CD4-positive, alpha-beta T cell treated with Interleukin-10 for 1 hour (primary cell): ENCODE data around the gene LGALS9B.
"Not testable (repeated sequence)": the region's sequence is repeated elsewhere in the genome, so short reads cannot be mapped to it uniquely, and the experiment has no call there.

Experiments used
- DNase-seq: peaks from one replicate; pipeline ENCODE4 v3.0.0-alpha.2; 2020

Gene LGALS9B

DNA sequence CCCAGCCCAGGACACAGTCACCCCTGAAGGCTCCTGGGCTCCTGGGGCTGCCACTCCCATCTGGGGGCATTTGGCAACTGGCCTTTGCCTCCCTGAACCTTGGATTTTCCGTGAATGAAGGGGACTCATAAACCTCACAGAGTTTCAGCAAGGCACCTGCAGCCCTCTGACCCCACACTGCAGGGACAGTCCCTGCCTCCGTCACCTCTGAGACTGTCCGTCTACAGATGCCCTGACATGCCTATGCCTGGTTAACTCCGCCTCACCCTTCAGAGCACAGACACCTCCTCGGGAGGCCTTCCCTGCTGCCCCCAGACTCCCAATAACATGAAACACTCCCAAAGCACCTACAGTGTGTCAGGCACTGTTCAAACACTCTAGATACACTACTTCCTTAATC lies 786 bp downstream of the LGALS9B start:
- not testable (repeated sequence) for DNase-seq

DNA sequence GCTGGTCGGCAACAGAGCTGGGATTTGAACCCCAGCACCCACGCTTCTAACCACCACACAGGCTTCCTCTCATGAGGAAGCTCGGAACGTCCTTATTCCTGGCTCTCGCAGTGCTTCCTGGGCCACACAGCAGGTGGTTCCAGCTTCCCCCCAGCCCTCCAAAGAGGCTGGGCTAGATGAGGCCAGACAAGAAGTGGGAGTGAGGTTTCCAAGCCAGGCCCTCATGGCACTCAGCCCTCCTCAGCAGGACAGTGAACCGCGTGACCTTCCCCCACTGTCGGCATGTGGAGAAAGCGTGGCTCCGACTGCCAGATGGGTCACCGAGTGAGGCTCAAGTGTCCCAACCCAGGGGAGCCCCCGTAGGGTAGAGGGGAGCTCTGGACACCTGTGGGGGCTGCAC lies 1.8 kb downstream of the LGALS9B start:
- not testable (repeated sequence) for DNase-seq

DNA sequence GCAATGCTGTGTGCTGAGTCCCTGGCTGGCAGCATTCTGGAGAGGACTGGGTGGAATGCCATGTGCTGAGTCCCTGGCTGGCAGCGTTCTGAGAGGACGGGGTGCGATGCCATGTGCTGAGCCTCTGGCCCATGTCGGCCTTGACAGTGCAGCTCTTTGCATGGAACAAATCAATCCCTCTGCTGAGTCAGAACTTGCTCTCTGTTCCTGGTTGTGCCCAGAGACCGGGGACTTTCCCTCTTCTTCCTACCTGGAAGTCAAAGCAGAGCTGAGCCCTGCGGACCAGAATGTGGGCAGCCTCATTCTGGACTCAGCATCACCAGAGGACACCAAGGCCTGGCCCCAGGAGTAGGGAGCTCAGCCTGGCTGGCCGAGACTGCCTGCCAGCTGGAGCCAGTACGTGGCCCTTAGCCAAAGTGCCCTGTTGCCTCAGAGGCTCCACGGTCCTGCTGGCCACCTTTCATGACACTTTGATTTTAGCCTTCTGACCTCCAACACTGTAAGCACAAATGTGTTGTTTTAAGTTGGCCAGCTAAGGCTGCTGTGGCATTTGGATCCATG lies 2.4 kb downstream of the LGALS9B start:
- not testable (repeated sequence) for DNase-seq

DNA sequence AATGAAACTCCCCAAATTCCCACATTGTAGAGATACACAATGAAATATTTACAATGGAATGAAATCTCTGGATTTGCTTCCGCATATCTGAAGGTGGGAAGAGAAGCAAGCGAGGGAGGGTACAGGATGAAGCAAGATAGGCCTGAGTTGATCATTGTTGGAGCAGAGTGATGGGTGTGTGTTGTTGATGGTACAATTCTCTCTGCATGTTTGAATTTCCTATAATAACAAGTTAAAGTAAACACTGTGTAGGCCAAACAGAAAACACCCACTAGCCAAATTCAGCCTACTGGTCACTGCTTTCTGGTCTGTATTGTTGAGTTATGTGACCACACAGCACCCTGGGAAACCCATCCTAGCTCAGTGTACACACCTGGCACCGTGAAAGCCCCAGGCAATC lies 5.2 kb downstream of the LGALS9B start:
- DNase-seq, result not testable (repeated sequence)

DNA sequence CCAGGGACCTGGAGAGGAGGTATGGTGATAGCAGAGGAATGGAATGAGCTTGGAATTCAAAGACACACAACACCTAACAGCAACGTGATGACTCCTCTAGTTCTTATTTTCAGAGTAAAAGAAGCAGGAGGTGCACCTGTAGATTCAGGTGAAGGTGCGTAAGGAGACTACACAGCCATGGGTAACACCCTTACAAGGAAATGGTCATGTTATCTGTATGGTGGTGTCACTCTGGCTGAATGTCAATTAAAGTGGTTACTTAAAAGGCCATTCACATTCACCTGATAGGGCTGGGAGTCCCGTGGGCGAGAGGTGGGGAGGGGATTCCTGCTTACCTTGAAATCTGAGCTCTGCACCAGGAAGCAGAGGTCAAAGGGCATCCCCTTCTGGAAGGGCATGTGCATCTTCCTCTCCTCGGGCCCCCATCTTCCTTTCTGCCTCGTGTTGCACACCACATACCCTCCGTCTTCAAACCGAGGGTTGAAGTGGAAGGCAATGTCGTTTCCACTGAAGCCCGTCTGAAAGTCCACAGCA lies 9.4 kb downstream of the LGALS9B start:
- DNase-seq, result not testable (repeated sequence)

DNA sequence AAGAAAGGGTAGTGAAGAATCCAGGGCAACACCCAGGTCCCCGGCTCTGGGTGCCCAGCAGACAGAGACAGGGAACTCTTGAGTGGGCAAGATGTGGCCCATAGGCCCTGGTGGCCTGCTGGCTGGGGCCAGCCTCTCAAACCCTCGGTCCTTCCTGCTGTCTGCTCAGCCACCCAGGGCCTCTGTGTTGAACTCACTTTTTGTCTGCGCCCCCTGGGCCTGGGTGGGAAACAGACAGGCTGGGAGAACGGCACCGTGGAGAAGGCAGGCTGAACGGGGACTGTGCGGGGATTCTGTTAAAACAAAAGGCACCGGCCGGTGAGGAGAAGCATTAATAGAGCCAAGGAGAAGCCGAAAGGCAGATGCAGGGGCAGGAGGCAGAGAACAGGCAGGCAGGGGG lies 12.2 kb downstream of the LGALS9B start:
- not testable (repeated sequence) for DNase-seq

DNA sequence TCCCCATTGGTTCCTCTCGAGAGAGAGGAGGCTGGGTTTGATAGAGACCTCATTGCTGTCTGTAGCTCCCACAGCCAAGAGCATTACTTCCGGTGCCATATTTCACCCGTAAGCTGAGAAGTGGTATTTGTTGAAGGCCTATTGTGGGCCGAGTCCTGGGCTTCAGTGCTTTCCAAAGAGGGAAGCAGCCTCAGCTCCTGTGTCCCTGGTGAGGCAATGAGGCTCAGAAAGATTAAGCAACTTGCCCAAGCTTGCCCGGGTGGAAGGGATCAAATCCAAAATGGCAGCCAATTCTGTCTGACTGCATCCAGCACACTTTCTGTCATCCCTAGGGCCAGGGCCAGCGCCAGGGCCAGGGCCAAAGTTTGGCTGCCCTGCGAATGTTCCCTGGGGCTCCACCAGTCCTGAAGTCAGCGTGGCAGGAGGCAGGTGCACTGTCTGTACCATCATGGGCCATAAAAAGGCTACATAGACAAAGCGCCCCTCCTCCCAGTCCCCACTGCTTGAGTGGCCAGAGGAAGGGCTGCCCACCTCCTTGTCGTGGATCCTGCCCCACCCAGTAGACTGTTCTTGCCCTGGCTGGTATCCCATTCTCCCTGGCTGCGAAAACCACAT lies 13.4 kb downstream of the LGALS9B start:
- not testable (repeated sequence) for DNase-seq

DNA sequence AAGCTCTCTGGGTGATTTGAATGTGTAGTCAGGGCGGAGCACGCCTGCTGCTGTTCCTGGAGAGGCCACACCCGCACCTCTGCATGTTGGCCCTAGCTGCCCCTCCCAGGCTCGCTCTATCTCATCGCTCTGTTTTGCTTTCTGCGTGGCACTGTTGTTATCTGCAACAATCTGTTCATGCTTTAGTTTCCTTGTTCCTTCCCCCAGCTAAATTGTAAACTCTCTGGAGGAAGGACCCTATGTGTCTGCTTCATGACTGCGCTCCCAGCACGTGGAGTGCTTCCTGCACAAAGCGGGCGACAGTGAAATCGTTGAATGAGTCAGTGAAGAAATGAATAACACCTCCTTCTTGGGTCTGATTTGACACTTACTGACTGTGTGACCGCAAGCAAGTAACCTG lies 16.5 kb downstream of the LGALS9B start:
- not testable (repeated sequence) for DNase-seq

DNA sequence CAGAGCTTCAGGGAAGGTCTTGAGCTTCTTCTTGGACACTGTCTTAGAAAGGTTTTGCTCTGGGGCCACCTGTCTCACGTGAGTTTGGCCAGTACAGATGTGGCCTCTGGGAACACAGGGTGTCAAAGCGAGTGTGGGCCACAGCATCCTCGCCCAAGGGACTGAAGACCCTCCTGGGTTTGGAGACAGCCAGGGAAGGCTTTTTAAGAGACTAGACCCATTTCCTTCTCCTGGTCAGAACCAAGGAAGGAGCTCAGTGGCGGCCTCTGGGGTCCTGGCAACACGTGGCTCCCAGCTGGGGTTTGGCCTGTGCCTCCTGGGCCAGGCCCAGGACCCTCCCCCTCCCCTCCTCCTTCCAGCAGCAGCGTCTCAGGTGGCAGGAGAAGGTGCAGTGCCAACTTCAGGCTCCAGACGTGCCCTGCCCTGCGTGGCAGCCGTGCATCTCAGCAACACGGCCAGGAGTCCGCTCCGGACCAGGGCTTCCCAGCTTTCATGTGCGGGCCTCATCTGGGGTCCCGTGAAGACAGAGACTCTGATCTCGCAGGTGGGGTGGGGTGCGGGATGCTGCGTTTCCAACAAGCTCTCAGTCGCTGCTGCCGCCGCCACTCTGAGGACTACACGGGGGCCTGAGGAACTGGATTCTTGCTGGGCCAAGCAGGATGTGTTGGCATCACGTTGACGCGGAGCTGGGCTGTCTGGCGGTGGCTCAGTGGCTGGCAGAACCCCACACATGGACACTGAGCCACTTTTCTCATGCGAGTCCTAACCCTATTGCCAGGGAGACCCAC lies 19.6 kb downstream of the LGALS9B start:
- not testable (repeated sequence) for DNase-seq

DNA sequence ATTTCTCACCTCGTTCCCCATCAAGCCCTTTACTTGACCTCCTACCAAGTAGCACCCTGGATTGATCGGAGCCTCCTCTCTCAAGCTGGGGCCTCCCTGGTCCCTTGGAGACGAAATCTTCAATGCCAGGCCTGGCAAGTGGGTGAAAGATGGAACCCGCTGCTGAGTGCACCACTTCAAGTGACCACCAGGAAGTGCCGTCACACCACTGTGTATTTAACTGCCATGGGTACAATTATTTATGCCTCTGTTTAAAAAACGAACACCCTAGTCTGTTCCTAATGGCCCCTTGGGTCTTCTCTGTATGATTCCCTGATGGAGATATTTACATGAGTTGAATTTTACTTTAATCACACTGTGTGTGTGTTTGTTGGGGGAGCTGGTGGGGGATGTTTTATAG lies 20.4 kb downstream of the LGALS9B start:
- DNase-seq, result not testable (repeated sequence)

DNA sequence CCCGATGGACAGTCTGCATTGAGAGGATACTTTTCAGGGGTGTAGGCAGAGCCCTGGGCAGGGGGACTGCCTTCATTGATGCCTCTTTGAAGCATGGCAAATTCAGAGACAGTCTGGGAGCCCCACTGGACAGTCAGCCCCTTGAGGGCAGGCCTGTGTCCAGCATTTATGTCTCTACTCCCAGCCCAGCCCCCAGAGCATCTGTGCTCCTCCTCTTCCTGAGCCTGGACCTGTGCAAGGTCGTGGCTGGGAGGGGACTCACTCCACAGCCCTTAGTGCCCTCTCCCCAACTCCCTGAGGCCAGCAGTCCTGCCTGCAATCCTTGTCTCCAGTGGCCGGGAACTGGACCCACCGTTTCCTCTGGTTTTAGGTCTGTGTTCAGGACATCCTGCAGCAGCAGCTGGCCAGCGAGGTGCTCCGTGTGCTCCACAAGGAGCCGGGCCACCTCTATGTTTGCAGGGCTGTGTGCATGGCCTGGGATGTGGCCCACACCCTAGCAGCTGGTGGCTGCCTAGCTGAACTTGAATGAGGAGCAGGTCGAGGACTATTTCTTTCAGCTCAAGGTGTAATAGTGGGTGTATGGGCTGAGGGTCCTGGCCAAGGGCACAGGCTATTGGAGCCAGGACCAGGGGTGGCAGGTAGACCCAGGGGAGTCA lies 22.6 kb downstream of the LGALS9B start:
- DNase-seq, result not testable (repeated sequence)

DNA sequence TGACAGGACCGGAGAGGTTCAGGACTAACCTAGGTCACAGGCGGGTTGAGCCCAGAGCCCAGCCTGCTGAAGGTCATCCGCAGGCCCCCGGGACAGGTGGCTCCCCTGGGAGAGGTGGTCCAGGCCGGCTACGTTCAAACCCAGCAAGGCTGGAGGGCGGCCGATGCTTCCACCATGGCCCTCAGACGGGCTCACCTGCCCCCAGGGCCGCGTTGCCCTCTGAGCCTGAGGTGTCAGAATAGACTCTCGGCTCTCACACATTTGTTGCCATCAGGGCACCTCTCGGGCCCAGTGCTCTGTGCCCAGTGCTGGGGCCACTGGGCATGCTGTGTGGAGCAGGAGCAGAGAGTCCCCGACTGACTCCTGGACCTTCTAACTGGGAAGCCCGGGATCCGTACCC lies 23.2 kb downstream of the LGALS9B start:
- DNase-seq, result not testable (repeated sequence)

DNA sequence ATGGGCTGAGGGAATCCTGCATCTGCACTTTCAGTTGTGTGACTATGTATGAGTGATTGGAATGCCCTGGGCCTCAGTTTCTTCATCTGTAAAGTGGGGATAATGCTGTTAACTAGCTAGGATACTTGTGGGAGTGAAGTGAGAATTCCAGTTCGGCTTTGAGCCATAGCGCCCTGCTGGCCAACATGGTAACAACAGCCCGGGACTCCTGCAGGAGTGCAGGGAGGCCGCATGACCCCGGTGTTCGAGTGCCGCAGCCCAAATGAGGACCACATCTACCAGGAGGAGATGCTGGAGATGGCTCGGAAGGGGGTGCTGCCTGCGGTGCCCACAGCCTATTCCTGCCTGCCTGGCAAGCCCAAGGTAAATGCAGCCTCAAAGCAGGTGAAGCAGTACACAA lies 23.7 kb downstream of the LGALS9B start:
- DNase-seq, result not testable (repeated sequence)

DNA sequence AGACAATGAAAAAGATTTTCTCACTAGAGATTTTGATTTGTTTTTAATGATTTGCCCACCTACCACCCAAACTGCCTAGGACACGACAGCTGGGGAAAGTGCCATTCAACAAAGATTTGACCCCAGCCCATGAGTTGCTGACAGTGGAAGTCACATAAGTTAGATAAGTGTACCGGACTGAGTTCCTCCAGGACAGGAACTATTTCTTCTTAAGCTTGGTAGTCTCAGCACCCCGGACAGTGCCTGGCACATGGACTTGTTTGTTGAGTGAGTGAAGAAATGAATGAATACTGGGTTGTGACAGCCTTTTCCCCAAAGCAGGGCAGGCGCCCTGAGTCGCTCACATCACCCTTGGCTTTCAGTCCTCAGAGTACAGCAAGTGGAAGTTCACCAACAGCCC lies 26.7 kb downstream of the LGALS9B start:
- not testable (repeated sequence) for DNase-seq

DNA sequence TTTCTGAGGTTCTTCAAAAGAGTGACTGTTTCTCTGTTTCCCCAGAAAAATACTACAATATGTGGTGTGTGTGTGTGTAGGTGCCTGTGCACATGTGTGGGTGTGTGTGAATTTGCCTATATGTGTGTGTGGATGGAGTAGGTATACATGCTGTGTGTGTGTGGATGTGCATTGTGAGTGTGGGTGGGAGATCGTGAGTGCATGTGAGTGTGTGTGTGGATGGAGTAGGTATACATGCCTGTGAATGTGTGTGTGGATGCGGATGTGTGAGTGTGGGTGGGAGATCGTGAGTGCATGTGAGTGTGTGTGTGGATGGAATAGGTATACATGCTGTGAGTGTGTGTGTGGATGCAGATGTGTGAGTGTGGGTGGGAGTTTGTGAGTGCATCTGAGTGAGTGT lies 32.2 kb downstream of the LGALS9B start:
- DNase-seq, result not testable (repeated sequence)

DNA sequence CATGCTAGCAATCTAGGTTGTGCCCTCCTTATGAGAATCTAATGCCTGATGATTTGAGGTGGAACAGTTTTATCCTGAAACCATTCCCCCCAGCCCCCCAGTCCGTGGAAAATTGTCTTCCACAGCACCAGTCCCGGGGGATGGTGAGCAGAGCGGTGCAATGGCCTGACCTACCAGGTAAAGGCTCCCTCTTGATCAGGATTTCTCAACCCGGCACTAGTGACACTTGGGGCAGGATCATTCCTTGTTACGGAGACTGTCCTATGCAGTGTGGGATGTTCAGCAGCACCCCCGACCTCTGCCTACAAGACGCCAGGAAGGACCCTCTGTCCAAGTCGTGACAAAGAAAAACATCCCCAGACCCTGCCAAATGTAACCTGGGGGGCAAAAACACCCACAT lies 34.0 kb downstream of the LGALS9B start:
- DNase-seq, result not testable (repeated sequence)

DNA sequence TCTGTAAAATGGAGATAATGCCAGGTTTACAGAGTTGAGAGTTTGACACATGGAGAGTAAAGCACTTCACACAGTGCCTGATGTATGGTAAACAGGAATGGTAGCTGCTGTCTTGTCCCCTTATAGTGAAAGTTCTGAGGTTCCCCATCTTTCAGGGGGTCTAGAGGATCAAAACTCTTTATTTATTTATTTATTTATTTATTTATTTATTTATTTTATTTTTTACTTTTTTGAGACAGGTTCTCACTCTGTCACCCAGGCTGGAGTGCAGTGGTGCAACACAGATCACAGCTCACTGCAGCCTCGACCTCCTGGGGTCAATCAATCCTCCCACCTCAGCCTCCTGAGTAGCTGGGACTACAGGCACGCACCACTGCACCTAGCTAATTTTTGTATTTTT lies 40.1 kb downstream of the LGALS9B start:
- DNase-seq, result not testable (repeated sequence)

DNA sequence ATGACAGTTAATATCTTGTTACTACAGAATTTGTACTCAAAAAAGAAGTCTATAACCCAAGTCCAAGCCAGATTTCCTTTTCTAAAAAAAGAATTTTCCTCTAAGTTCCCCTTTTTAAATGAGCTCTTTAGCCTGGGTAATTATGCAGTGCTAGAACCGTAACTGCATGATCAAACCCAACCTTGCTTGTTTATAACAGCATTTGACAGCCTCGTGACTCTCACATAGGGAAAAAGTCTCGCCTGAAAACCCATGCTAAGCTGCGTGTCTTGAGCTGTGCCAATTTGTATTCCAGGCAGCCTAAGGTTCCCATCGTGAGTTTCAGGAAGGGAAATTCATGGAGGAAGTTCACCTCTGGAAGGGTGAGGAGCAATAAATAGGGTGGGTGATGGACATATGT lies 44.5 kb downstream of the LGALS9B start:
- DNase-seq, result not testable (repeated sequence)

DNA sequence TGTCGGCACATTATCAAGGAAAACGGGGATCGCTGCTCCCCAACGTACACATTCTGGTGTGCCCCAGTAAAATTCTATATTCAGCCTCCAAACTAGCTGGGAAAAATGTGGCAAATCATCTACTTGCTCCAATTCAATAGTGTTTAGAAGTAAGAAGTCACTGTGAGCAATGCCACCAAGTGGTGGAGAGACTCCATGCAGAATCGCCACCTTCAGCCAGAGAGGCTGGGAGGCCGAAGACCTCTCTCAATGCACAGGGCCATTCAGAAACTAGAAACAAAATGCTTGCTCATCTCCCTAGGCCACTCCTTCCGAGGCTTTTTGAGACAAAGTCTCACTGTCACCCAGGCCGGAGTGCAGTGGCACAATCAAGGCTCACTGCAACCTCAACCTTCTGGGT lies 48.5 kb downstream of the LGALS9B start:
- not testable (repeated sequence) for DNase-seq

DNA sequence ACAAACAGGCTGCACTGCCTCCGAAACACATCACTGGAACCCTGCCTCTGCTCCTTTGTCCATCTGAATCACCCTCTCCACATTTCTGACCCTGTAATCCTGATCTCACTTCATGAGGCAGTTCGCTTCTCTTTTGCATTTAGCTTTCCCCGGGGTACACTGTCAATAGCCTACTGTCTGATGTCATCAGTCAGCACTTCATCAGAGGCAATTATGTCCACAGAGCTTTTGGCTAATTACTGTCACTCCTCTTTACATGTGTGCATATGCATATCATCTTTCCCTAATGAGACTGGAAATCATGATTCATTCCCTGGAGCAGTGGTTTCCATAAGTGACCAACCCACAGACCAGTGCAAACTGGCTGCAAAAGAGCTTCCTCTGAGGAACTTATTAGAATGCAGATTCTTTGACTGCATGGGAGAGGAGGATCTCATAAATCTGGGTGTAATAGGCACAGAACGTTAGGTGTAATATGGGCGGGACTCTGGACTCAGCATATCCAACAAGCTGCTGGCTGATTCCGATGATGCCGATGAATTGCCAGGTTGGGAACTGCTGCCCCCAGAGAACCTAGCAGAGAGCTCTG lies 49.8 kb downstream of the LGALS9B start:
- not testable (repeated sequence) for DNase-seq

DNA sequence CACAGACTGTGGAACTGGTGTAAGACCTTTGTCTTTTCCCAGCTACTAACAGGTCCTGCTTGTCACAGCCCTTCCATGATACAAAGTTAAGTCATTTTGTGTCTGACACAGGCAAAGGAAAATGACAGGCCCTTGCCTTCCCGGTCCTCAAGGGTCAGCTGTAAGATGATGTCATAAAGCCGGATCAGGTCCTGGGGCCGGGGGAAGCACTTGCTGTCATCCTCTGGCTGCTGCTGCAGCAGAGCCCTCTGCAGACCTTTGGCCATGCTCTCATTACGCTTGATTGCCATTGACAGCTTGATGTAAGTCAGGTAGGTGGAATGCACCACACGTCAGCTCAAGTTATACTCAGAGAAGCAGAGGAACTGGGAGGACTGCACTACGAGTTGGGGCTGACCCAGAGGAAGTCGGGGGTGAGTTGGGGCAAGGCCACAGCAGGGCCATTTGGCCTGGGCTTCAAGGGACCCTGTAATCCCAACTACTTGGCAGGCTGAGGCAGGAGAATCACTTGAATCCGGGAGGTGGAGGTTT lies 50.9 kb downstream of the LGALS9B start:
- not testable (repeated sequence) for DNase-seq

DNA sequence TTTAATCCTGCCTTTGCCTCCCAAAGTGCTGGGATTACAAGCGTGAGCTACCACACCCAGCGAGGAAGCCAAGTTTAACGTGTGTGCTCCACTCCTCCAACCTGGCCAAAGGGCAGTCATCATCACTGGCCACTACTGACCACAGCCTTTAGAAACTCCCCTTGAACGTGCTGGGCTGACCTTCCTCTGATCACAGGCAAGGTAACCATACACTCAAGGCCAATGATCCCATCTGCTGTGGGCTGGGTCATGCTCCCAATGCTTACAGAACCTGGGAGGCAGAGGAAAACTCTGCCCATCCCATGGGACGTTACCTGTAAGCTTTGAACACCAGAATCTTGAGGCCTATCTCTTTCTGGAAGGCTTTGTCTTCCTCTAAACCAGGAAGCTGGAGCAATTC lies 51.9 kb downstream of the LGALS9B start:
- DNase-seq, result not testable (repeated sequence)
